ENCODE results near the gene C11orf65.

DNA sequence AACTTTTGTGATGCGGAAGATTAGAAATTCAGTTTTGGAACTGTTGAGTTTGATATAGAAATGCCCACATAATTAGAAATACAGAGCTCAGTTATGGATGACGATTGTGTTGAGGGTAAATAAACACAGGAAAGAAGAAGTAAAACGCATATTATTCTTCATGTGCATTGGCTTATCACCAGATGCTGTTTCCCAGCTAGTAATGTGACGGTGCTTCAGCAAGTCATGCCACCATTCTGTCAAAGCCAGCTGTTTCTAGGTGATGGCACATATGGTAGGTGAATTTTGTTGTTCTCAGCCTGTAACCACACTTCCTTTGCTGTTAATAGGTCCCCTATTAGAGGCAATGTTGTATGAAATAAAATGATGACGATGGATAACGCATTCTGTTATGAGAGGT, 68.9 kb downstream of the C11orf65 start:
- TF ChIP-seq BHLHE40 (IDR thresholded peaks at IDR 0.05; ENCODE audit: borderline replicate concordance) = no peak
- TF ChIP-seq ARNT (IDR thresholded peaks at IDR 0.05) = no peak
- TF ChIP-seq FOXM1 (IDR thresholded peaks at IDR 0.05; ENCODE audit: borderline replicate concordance) = no peak
- TF ChIP-seq TARDBP (IDR thresholded peaks at IDR 0.05) = no peak
